BLaER1 treated with 17β-estradiol and CSF1 and Interleukin-3, amounts not matched to agents 10 nM and 100 nM (cell line): ENCODE data around the gene RPS6KC1.
"Not testable (repeated sequence)": the region's sequence is repeated elsewhere in the genome, so short reads cannot be mapped to it uniquely, and the experiment has no call there.

Experiments used
- H3K27ac ChIP-seq, 11 experiments: shearing (Covaris generic); formaldehyde crosslinking; 2 replicates each; pipeline ENCODE4 v1.8.1; 2022
- H3K27me3 ChIP-seq, 11 experiments: shearing (Covaris generic); formaldehyde crosslinking; 2 replicates each; pipeline ENCODE4 v1.8.1; 2022
- H3K36me3 ChIP-seq, 11 experiments: shearing (Covaris generic); formaldehyde crosslinking; 2 replicates each; pipeline ENCODE4 v1.8.1; 2022
- H3K4me1 ChIP-seq, 10 experiments: shearing (Covaris generic); formaldehyde crosslinking; 2 replicates each; pipeline ENCODE4 v1.8.1; 2022
- H3K4me2 ChIP-seq, 11 experiments: shearing (Covaris generic); formaldehyde crosslinking; 2 replicates each; pipeline ENCODE4 v1.8.1; 2022
- H3K4me3 ChIP-seq, 10 experiments: shearing (Covaris generic); formaldehyde crosslinking; 2 replicates each; pipeline ENCODE4 v1.8.1; 2022
- H3K9ac ChIP-seq, 11 experiments: shearing (Covaris generic); formaldehyde crosslinking; 2 replicates each; pipeline ENCODE4 v1.8.1; 2022
- H3K9me3 ChIP-seq, 11 experiments: shearing (Covaris generic); formaldehyde crosslinking; replicated peaks in 1 of 11; 2 replicates each; pipeline ENCODE4 v1.8.1; 2022
- H4K20me1 ChIP-seq, 11 experiments: shearing (Covaris generic); formaldehyde crosslinking; 2 replicates each; pipeline ENCODE4 v1.8.1; 2022
- Cebpa-rat ChIP-seq, 11 experiments: shearing (Covaris generic); IDR thresholded peaks; 2 replicates each; pipeline ENCODE4 v1.8.1; 2022

Gene RPS6KC1

GRCh38 chr1:213194855-213195254 is 143.8 kb downstream of the RPS6KC1 start:
- TF ChIP-seq Cebpa-rat (IDR thresholded peaks at IDR 0.05): no peak
- Histone ChIP-seq H3K36me3 (peaks cover 5 to 96% (median 20%) of the 10 kb centered on the region in 11 experiments; a peak in 15 of 22 replicates), H4K20me1 (no peaks in the 10 kb centered on the region), H3K4me2 (no peak overlapping the region), H3K27ac (no peak overlapping the region), H3K4me1 (no peaks in the 10 kb centered on the region), H3K4me3 (no peak overlapping the region), H3K9ac (no peak overlapping the region), H3K9me3 (peaks cover 32 to 51% (median 43%) of the 10 kb centered on the region in 11 experiments; a peak in 21 of 22 replicates), H3K27me3 (no peaks in the 10 kb centered on the region)

- H3K4me3 ChIP-seq, H3K27me3 ChIP-seq, H3K4me1 ChIP-seq, H3K27ac ChIP-seq, H3K4me2 ChIP-seq, H4K20me1 ChIP-seq, H3K9ac ChIP-seq: not testable (repeated sequence)
- H3K36me3 ChIP-seq: peaks cover 5 to 99% (median 20%) of the 10 kb centered on the region in 11 experiments; a peak in 16 of 22 replicates
- peaks cover 26 to 47% (median 41%) of the 10 kb centered on the region in 11 experiments for H3K9me3 ChIP-seq
Measured at GRCh38 chr1:213196328-213197054, 145.4 kb downstream of the RPS6KC1 start.

GRCh38 chr1:213200630-213201029 is 149.6 kb downstream of the RPS6KC1 start:
- no peak overlapping the region for H3K4me3 ChIP-seq
- H3K9ac ChIP-seq: no peak overlapping the region
- no peaks in the 10 kb centered on the region for H3K27me3 ChIP-seq
- TF ChIP-seq Cebpa-rat (IDR thresholded peaks at IDR 0.05): no peak
- no peak overlapping the region for H3K27ac ChIP-seq
- H3K4me1 ChIP-seq: no peaks in the 10 kb centered on the region
- H3K36me3 ChIP-seq: peaks cover 5 to 75% (median 20%) of the 10 kb centered on the region in 11 experiments; a peak in 16 of 22 replicates
- H3K4me2 ChIP-seq: no peak overlapping the region
- no peaks in the 10 kb centered on the region for H4K20me1 ChIP-seq
- peaks cover 22 to 47% (median 41%) of the 10 kb centered on the region in 11 experiments for H3K9me3 ChIP-seq

GRCh38 chr1:213201380-213202155 is 150.5 kb downstream of the RPS6KC1 start:
- H3K4me2 ChIP-seq: no peak overlapping the region
- no peaks in the 10 kb centered on the region for H3K27me3 ChIP-seq
- no peak overlapping the region for H3K27ac ChIP-seq
- H3K9me3 ChIP-seq: peaks cover 22 to 45% (median 40%) of the 10 kb centered on the region in 11 experiments
- H3K4me3 ChIP-seq: no peak overlapping the region
- no peaks in the 10 kb centered on the region for H4K20me1 ChIP-seq
- TF ChIP-seq Cebpa-rat (IDR thresholded peaks at IDR 0.05): no peak
- peaks cover 5 to 73% (median 20%) of the 10 kb centered on the region in 11 experiments; a peak in 16 of 22 replicates for H3K36me3 ChIP-seq
- H3K9ac ChIP-seq: no peak overlapping the region
- H3K4me1 ChIP-seq: no peaks in the 10 kb centered on the region

- H3K4me2 ChIP-seq: no peak overlapping the region
- H3K27ac ChIP-seq: no peak overlapping the region
- H3K4me1 ChIP-seq: no peaks in the 10 kb centered on the region
- H3K36me3 ChIP-seq: peaks cover 14 to 79% (median 25%) of the 10 kb centered on the region in 11 experiments; a peak in 18 of 22 replicates
- H3K27me3 ChIP-seq: no peaks in the 10 kb centered on the region
- H3K4me3 ChIP-seq: no peak overlapping the region
- H3K9me3 ChIP-seq: peaks cover 16 to 33% (median 21%) of the 10 kb centered on the region in 11 experiments
- H4K20me1 ChIP-seq: no peaks in the 10 kb centered on the region
- no peak overlapping the region for H3K9ac ChIP-seq
- no peak for TF ChIP-seq Cebpa-rat (IDR thresholded peaks at IDR 0.05)
Measured at GRCh38 chr1:213211201-213211600, 160.2 kb downstream of the RPS6KC1 start.

GRCh38 chr1:213219076-213219475 is 168.0 kb downstream of the RPS6KC1 start:
- H3K36me3 ChIP-seq: peaks cover 6 to 24% (median 9%) of the 10 kb centered on the region in 11 experiments; a peak in 18 of 22 replicates
- peaks cover 6 to 11% (median 10%) of the 10 kb centered on the region in 11 experiments; a peak in 21 of 22 replicates for H3K9me3 ChIP-seq
- not testable (repeated sequence) for H4K20me1 ChIP-seq, H3K9ac ChIP-seq, H3K4me1 ChIP-seq, H3K4me2 ChIP-seq, H3K27ac ChIP-seq, H3K27me3 ChIP-seq, H3K4me3 ChIP-seq

- H3K4me3 ChIP-seq: no peak overlapping the region
- no peak overlapping the region for H3K4me2 ChIP-seq
- no peaks in the 10 kb centered on the region for H3K27me3 ChIP-seq
- no peak overlapping the region for H3K27ac ChIP-seq
- H3K4me1 ChIP-seq: no peaks in the 10 kb centered on the region
- H3K9ac ChIP-seq: no peak overlapping the region
- TF ChIP-seq Cebpa-rat (IDR thresholded peaks at IDR 0.05): no peak
- no peaks in the 10 kb centered on the region for H3K9me3 ChIP-seq
- H4K20me1 ChIP-seq: peaks cover 0 to 3% (median 0%) of the 10 kb centered on the region in 11 experiments; a peak in 1 of 22 replicates
- H3K36me3 ChIP-seq: peaks cover 0 to 32% (median 0%) of the 10 kb centered on the region in 11 experiments; a peak in 2 of 22 replicates
Measured at GRCh38 chr1:213221209-213221608, 170.2 kb downstream of the RPS6KC1 start.

GRCh38 chr1:213227458-213227857 is 176.4 kb downstream of the RPS6KC1 start:
- TF ChIP-seq Cebpa-rat (IDR thresholded peaks at IDR 0.05): no peak

GRCh38 chr1:213231795-213232231 is 180.8 kb downstream of the RPS6KC1 start:
- TF ChIP-seq Cebpa-rat (IDR thresholded peaks at IDR 0.05): no peak
- no peaks in the 10 kb centered on the region for H3K27me3 ChIP-seq
- peaks cover 0 to 74% (median 8%) of the 10 kb centered on the region in 11 experiments; a peak in 10 of 22 replicates for H3K36me3 ChIP-seq
- H3K4me1 ChIP-seq: peaks cover 0 to 8% (median 5%) of the 10 kb centered on the region in 10 experiments; a peak in 8 of 20 replicates
- H3K4me3 ChIP-seq: no peak overlapping the region
- no peaks in the 10 kb centered on the region for H4K20me1 ChIP-seq
- no peaks in the 10 kb centered on the region for H3K9me3 ChIP-seq
- no peak overlapping the region for H3K9ac ChIP-seq
- peak overlapping the region in 3 of 11 experiments; percentile 13 to 28 (median 20); a peak in 1 of 22 replicates for H3K4me2 ChIP-seq
- H3K27ac ChIP-seq: no peak overlapping the region

More at GRCh38 chr1:213227458-213227857, 176.4 kb downstream of the RPS6KC1 start:
- H3K4me2 ChIP-seq: no peak overlapping the region
- H4K20me1 ChIP-seq: no peaks in the 10 kb centered on the region
- no peak overlapping the region for H3K27ac ChIP-seq
- no peak overlapping the region for H3K9ac ChIP-seq
- no peaks in the 10 kb centered on the region for H3K27me3 ChIP-seq
- peaks cover 0 to 64% (median 0%) of the 10 kb centered on the region in 11 experiments; a peak in 7 of 22 replicates for H3K36me3 ChIP-seq
- peaks cover 0 to 8% (median 5%) of the 10 kb centered on the region in 10 experiments; a peak in 8 of 20 replicates for H3K4me1 ChIP-seq
- no peak overlapping the region for H3K4me3 ChIP-seq
- H3K9me3 ChIP-seq: no peaks in the 10 kb centered on the region
